ENCODE data around the gene WBP2.

- TF ChIP-seq POLR2AphosphoS5 (IDR thresholded peaks at IDR 0.05; ENCODE audit: low read depth, low read length) (no peak), TAF1 (IDR thresholded peaks at IDR 0.05; ENCODE audit: borderline replicate concordance, insufficient read depth, low read length) (no peak), REST (IDR thresholded peaks at IDR 0.05; ENCODE audit: insufficient read depth in 1 of 2, low read depth in 2 of 2, low read length in 2 of 2) (no peak)
Measured at GRCh38 chr17:75840799-75841164, 14.4 kb downstream of the WBP2 start.
